ENCODE results near the gene MAP4K5. TPM values are rescaled to one million over a fixed set of nuclear protein-coding genes. Genes with fewer than 3 reads are reported as not detected.
A peak's percentile ranks its signal among the peaks of the same experiment; 100 is the strongest.

MAP4K5 gene
- polyA plus RNA-seq, 2 of the 4 experiments (the other 2 are of a cell fraction) = 18.7 to 30.8 TPM

DNA sequence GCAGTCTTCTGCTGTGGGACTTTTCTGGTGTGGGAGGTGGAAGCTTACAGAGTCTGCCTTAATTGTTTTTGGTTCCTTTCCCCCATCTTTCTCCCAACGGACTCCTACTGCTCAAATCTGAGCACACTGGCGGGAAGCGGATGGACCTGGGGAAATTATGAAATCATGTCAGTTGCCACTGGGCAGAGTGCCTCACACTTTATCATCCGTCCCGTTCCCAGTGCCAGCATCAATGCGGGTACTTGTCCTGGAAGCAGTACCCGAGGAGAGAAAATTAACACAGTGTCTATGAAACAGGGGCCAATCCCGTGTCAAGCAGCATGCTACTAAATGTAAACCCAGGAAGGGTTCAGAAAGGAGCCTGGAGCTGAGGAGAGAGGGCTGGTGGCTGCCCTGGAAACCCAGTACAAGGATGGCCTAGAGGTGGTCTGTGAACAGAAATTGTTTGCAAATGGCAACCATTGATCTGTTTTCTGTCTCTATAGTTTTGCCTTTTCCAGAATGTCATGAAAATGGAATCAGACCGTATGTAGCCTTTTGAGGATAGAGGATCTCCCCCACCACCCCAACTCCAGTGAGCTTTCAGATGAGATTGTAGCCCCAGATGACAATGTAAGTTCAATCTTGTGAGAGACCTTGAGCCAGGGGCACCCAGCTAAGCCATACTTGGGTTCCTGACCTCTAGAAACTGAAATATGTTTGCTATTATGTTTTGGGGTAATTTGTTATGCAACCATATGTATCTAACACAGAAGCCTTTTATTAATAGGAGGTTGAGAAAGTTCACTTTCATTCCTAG is 134.8 kb downstream of the MAP4K5 start:
- WGBS (ENCODE audit: missing lambda C conversion rate) = 23% methylated on average over 9 of the region's 9 CpGs
- Histone ChIP-seq H3K4me1 (peaks cover 10% of the 10 kb centered on the region), H3K27ac (peak overlapping the region; percentile 81 to 94), H3K4me3 (peak overlapping the region; percentile 60), H3K4me2 (peak overlapping the region; percentile 85), H3K9me3 (no peaks in the 10 kb centered on the region)
- ATAC-seq (peak; percentile 56 to 62), FAIRE-seq (no peak), DNase-seq (ENCODE audit: low read depth in 1 of 2, low spot score in 1 of 2) (peak; percentile 39 to 48)
- peak; percentile 36 to 70; a peak in 2 of 4 replicates for TF ChIP-seq CEBPB (IDR thresholded peaks at IDR 0.05)
- TF ChIP-seq, protein P1, sequence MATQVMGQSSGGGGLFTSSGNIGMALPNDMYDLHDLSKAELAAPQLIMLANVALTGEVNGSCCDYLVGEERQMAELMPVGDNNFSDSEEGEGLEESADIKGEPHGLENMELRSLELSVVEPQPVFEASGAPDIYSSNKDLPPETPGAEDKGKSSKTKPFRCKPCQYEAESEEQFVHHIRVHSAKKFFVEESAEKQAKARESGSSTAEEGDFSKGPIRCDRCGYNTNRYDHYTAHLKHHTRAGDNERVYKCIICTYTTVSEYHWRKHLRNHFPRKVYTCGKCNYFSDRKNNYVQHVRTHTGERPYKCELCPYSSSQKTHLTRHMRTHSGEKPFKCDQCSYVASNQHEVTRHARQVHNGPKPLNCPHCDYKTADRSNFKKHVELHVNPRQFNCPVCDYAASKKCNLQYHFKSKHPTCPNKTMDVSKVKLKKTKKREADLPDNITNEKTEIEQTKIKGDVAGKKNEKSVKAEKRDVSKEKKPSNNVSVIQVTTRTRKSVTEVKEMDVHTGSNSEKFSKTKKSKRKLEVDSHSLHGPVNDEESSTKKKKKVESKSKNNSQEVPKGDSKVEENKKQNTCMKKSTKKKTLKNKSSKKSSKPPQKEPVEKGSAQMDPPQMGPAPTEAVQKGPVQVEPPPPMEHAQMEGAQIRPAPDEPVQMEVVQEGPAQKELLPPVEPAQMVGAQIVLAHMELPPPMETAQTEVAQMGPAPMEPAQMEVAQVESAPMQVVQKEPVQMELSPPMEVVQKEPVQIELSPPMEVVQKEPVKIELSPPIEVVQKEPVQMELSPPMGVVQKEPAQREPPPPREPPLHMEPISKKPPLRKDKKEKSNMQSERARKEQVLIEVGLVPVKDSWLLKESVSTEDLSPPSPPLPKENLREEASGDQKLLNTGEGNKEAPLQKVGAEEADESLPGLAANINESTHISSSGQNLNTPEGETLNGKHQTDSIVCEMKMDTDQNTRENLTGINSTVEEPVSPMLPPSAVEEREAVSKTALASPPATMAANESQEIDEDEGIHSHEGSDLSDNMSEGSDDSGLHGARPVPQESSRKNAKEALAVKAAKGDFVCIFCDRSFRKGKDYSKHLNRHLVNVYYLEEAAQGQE (IDR thresholded peaks at IDR 0.05) = no peak
- no peak for TF ChIP-seq ZFP36 (IDR thresholded peaks at IDR 0.05; ENCODE audit: borderline replicate concordance, partially characterized antibody)
- ChIA-PET POLR2A (interaction anchor here (1.6 kb wide), 1 partner anchor 77 kb away, joined by 3 read pairs; no protein-coding TSS in a partner anchor), CTCF (interaction anchor here (0.6 to 1.6 kb wide), 7 partner anchors 77 to 380 kb away, joined by 3 to 9 read pairs (median 3); partner anchors contain the start of gene MAP4K5)

DNA sequence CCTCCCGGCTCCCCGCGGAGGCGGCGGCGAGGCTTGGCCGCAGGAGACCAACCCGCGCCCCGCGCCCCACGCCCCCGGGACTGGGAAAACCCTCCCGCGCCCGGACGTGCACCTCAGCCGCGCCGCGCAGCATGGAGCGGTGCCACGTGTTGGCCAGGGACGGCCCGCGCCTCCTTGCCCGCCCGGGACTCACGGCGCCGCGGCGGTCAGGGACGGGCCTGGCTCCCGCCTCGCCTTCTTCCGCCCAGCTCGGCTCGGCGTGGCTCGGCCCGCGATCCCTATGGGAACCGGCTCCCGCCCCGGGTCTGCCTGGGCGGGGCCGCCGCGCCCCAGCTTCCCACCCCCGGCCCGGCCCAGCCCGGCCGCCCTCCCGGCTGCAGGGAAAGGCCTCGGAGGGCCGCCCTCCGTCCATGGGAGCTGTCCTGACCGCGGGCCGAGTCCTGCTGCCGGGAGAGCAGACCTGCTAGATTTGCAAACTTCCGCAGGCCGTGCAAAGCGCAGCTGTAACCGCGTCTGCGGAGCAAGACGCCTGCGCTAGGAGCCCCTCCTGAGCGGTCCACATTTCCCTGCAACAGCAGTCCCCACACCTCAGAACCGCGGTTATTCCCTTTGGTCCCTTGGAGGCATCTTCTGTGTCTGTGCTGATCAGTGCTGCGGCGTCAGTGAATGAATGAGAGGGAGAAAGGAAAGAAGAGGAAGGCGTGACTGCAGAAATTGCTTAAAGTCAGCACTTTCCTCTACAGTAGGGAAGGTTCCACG is 135.6 kb downstream of the MAP4K5 start, which contains the start of gene CDKL1:
Gene CDKL1, minus strand, starts transcription at position 251 of the 759 bp plus-strand sequence. CDS start 1,013 bp downstream, outside the sequence.
- WGBS (ENCODE audit: missing lambda C conversion rate) = 3% methylated on average over 22 of the region's 77 CpGs
- H3K4me1 ChIP-seq = peaks cover 10% of the 10 kb centered on the region
- no peaks in the 10 kb centered on the region for H3K9me3 ChIP-seq
- peak; percentile 43 to 69 for DNase-seq (ENCODE audit: low read depth in 1 of 2, low spot score in 1 of 2)
- FAIRE-seq = no peak
- H3K4me2 ChIP-seq = peak within 1 kb of the TSS; percentile 85
- peak within 1 kb of the TSS; percentile 60 for H3K4me3 ChIP-seq
- ChIA-PET CTCF (interaction anchor here (0.6 to 1.6 kb wide), 7 partner anchors 25 to 381 kb away, joined by 3 to 9 read pairs (median 3); partner anchors contain the start of gene MAP4K5), POLR2A (interaction anchor here (0.5 to 1.6 kb wide), 4 partner anchors 58 to 84 kb away, joined by 3 to 5 read pairs (median 3); partner anchors contain the start of genes DMAC2L and L2HGDH)
- peak; percentile 85 to 90 for ATAC-seq
- H3K27ac ChIP-seq = peak within 1 kb of the TSS; percentile 81 to 94
- TF ChIP-seq EHF (CRISPR knock-in tag; IDR thresholded peaks at IDR 0.05) = peak; percentile 68; the same call in 1 of the 2 replicates
- TF ChIP-seq CHD4 (IDR thresholded peaks at IDR 0.05; ENCODE audit: borderline replicate concordance) = no peak
- no peak for TF ChIP-seq BHLHE40 (IDR thresholded peaks at IDR 0.05; ENCODE audit: low read depth, low read length)
- TF ChIP-seq JUN (IDR thresholded peaks at IDR 0.05) = peak in 1 of 2 experiments; percentile 61; a peak in 1 of 5 replicates
- TF ChIP-seq GATA3 (IDR thresholded peaks at IDR 0.05; ENCODE audit: borderline replicate concordance) = peak; percentile 28; the same call in 1 of the 2 replicates
- TF ChIP-seq, protein P2, sequence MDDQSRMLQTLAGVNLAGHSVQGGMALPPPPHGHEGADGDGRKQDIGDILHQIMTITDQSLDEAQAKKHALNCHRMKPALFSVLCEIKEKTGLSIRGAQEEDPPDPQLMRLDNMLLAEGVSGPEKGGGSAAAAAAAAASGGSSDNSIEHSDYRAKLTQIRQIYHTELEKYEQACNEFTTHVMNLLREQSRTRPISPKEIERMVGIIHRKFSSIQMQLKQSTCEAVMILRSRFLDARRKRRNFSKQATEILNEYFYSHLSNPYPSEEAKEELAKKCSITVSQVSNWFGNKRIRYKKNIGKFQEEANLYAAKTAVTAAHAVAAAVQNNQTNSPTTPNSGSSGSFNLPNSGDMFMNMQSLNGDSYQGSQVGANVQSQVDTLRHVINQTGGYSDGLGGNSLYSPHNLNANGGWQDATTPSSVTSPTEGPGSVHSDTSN (IDR thresholded peaks at IDR 0.05) = no peak
- TF ChIP-seq, protein P3, sequence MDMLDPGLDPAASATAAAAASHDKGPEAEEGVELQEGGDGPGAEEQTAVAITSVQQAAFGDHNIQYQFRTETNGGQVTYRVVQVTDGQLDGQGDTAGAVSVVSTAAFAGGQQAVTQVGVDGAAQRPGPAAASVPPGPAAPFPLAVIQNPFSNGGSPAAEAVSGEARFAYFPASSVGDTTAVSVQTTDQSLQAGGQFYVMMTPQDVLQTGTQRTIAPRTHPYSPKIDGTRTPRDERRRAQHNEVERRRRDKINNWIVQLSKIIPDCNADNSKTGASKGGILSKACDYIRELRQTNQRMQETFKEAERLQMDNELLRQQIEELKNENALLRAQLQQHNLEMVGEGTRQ (IDR thresholded peaks at IDR 0.05) = no peak
- TF ChIP-seq RNF2 (IDR thresholded peaks at IDR 0.05; ENCODE audit: borderline replicate concordance, low read depth) = no peak
- TF ChIP-seq CBX8 (IDR thresholded peaks at IDR 0.05) = no peak
- TF ChIP-seq TP53 (CRISPR knock-in tag; IDR thresholded peaks at IDR 0.05) = no peak
- TF ChIP-seq TFCP2L1 (CRISPR knock-in tag; IDR thresholded peaks at IDR 0.05) = no peak
- TF ChIP-seq ZSCAN20 (CRISPR knock-in tag; IDR thresholded peaks at IDR 0.05) = no peak
- TF ChIP-seq, protein P4, sequence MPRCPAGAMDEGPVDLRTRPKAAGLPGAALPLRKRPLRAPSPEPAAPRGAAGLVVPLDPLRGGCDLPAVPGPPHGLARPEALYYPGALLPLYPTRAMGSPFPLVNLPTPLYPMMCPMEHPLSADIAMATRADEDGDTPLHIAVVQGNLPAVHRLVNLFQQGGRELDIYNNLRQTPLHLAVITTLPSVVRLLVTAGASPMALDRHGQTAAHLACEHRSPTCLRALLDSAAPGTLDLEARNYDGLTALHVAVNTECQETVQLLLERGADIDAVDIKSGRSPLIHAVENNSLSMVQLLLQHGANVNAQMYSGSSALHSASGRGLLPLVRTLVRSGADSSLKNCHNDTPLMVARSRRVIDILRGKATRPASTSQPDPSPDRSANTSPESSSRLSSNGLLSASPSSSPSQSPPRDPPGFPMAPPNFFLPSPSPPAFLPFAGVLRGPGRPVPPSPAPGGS (IDR thresholded peaks at IDR 0.05) = 0 out of 3 replicates have a peak, but pooled peaks have one; percentile 33
- no peak for TF ChIP-seq CEBPB (IDR thresholded peaks at IDR 0.05)
- no peak for TF ChIP-seq FOSB (CRISPR knock-in tag; IDR thresholded peaks at IDR 0.05)
- no peak for TF ChIP-seq NR3C1 (IDR thresholded peaks at IDR 0.05)
- 0 out of 2 replicates have a peak, but pooled peaks have one; percentile 14 for TF ChIP-seq HOXB13 (CRISPR knock-in tag; IDR thresholded peaks at IDR 0.05; ENCODE audit: low read depth)
- peak; percentile 87 for TF ChIP-seq MAFK (IDR thresholded peaks at IDR 0.05; ENCODE audit: partially characterized antibody)
- TF ChIP-seq EP300 (IDR thresholded peaks at IDR 0.05) = no peak
- no peak for TF ChIP-seq ZC3H11A (IDR thresholded peaks at IDR 0.05)
- peak; percentile 77; the same call in 1 of the 2 replicates for TF ChIP-seq MYC (IDR thresholded peaks at IDR 0.05; ENCODE audit: borderline replicate concordance, low read length)
- no peak for TF ChIP-seq MAZ (IDR thresholded peaks at IDR 0.05; ENCODE audit: borderline replicate concordance, low read depth, low read length)
- peak; percentile 38; the same call in 1 of the 2 replicates for TF ChIP-seq HOXB5 (CRISPR knock-in tag; IDR thresholded peaks at IDR 0.05)
- no peak for TF ChIP-seq KDM5A (IDR thresholded peaks at IDR 0.05)
- TF ChIP-seq, protein P5, sequence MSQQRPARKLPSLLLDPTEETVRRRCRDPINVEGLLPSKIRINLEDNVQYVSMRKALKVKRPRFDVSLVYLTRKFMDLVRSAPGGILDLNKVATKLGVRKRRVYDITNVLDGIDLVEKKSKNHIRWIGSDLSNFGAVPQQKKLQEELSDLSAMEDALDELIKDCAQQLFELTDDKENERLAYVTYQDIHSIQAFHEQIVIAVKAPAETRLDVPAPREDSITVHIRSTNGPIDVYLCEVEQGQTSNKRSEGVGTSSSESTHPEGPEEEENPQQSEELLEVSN (IDR thresholded peaks at IDR 0.05; ENCODE audit: borderline replicate concordance, low read depth) = peak; percentile 66

Data from A549 (cell line).